Thyroid gland (tissue), 4 donors: ENCODE measurements around the gene CREB3.

Experiments used
- CTCF ChIP-seq, 6 experiments: fragments of 200-600 bp in 3 of 6; fragments of 450-650 bp in 3 of 6; sonication (generic) in 3 of 6; IDR thresholded peaks; one replicate each; pipeline ENCODE4 v1.5.1; 2016 to 2019; ENCODE audit warnings: antibody characterized with exemption in 6 of 6, mild to moderate bottlenecking in 2 of 6, inconsistent platforms in 1 of 6, moderate library complexity in 1 of 6
- POLR2A ChIP-seq, 2 donors: fragments of 450-650 bp; IDR thresholded peaks; one replicate each; pipeline ENCODE4 v1.6.1; 2017; ENCODE audit warnings: antibody characterized with exemption in 2 of 2, mild to moderate bottlenecking in 2 of 2, moderate library complexity in 1 of 2

GRCh38 chr9:35723426-35723825, 9.0 kb upstream of the CREB3 start:
- TF ChIP-seq CTCF (IDR thresholded peaks at IDR 0.05) (no peak), POLR2A (IDR thresholded peaks at IDR 0.05) (no peak)
